Prostate gland (tissue), 2 donors: ENCODE measurements around the gene AKT3.

Experiments used
- POLR2A ChIP-seq: fragments of 450-650 bp; IDR thresholded peaks from one replicate; pipeline ENCODE4 v1.6.1; 2016; ENCODE audit warnings: antibody characterized with exemption, mild to moderate bottlenecking
- POLR2AphosphoS5 ChIP-seq: sonication (generic); formaldehyde crosslinking; IDR thresholded peaks from one replicate; pipeline ENCODE4 v1.6.1; 2017; ENCODE audit warnings: antibody characterized with exemption
- TF ChIP-seq, protein P1 (sequence below), 4 experiments: fragments of 200-600 bp in 2 of 4; fragments of 450-650 bp in 2 of 4; sonication (generic) in 2 of 4; IDR thresholded peaks; 1 replicate in 3 of 4; 2 replicates in 1 of 4; pipeline ENCODE4 v1.5.1; 2016 to 2019; ENCODE audit warnings: antibody characterized with exemption in 4 of 4, mild to moderate bottlenecking in 2 of 4, moderate library complexity in 2 of 4

DNA sequence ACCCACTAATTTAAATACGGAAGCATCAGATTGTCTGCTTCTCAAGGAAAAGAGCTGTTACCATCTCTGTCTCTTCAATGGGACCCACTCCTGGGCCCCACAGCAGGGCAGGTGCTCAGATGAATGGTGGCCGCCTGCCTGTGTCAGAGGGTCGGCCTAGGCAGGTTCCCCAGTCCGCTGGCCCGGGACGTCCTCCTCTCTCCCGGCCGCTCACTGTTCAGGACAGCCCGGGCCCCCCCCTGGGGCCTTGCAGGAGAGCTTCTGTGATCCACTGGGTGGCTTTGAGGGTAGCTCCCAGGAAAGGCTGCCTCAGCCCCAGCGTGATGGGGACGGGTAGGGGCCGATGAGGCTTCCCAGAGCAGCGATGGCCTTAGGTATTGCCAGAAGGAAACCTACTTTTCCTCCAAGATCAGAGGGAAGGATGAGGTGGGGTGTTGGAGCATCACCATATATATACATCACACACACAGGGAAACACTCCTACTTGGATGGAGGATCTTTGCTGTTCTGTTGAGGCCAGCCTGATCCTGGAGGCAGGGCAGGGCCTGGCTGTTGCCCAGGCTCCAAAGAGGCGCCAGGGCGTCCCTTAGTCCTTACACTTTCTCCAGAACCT is 362.9 kb downstream of the AKT3 start:
- TF ChIP-seq POLR2A (no peak), POLR2AphosphoS5 (no peak)
- TF ChIP-seq, protein P1, sequence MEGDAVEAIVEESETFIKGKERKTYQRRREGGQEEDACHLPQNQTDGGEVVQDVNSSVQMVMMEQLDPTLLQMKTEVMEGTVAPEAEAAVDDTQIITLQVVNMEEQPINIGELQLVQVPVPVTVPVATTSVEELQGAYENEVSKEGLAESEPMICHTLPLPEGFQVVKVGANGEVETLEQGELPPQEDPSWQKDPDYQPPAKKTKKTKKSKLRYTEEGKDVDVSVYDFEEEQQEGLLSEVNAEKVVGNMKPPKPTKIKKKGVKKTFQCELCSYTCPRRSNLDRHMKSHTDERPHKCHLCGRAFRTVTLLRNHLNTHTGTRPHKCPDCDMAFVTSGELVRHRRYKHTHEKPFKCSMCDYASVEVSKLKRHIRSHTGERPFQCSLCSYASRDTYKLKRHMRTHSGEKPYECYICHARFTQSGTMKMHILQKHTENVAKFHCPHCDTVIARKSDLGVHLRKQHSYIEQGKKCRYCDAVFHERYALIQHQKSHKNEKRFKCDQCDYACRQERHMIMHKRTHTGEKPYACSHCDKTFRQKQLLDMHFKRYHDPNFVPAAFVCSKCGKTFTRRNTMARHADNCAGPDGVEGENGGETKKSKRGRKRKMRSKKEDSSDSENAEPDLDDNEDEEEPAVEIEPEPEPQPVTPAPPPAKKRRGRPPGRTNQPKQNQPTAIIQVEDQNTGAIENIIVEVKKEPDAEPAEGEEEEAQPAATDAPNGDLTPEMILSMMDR (IDR thresholded peaks at IDR 0.05): no peak
